ENCODE data around the gene CYFIP2. TPM values are rescaled to one million over a fixed set of nuclear protein-coding genes. Genes with fewer than 3 reads are reported as not detected.

CYFIP2 gene
- total and polyA plus RNA-seq, 2 experiments from 2014 or later, result 24.8 to 30.2 TPM

DNA sequence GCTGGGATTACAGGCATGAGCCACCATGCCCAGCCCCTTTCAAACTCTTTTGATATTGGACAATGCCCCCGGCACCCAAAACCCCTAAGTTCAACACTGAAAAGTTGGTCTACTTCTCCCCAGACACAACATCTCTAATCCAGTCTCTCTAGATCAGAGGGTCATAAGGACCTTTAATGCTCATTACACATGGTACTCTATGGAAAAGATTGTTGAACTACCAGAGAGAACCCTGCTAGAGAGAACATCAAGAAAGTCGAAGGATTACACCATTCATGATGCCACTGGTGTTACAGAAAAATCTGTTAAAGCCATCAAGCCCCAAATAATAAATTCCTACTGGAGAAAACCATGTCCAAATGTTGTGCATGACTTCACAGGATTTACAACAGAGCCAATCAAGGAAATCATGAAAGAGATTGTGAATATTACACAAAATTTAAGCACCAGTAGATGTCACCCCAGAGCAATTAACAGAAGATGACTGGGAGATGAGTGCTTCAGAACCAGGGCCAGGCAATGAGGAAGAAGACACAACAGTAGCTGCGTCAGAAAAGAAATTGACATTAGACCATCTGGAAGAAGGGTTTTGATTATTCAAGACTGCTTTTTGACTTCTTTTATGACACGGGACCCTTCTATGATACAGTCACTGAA is 165.7 kb downstream of the CYFIP2 start:
- Histone ChIP-seq H3K9me2 (replicated peaks; ENCODE audit: insufficient read depth) (no peaks in the 10 kb centered on the region), H3K36me3 (replicated peaks; ENCODE audit: insufficient read depth, low read depth) (no peaks in the 10 kb centered on the region), H3K4me1 (ENCODE audit: insufficient read depth) (no peaks in the 10 kb centered on the region), H3K4me2 (no peak overlapping the region), H4K20me1 (ENCODE audit: insufficient read depth, poor library complexity, severe bottlenecking) (no peaks in the 10 kb centered on the region), H3K27ac (no peak overlapping the region), H2AFZ (no peak overlapping the region), H3K9me3 (ENCODE audit: low read depth) (no peaks in the 10 kb centered on the region), H3K4me3 (no peak overlapping the region), H3K79me2 (no peaks in the 10 kb centered on the region), H3K27me3 (no peaks in the 10 kb centered on the region)
- DNase-seq (ENCODE audit: low spot score), result peak; percentile 68
- WGBS (ENCODE audit: low lambda C conversion rate, missing lambda C conversion rate), result 48% methylated on average over 4 of the region's 4 CpGs
- TF ChIP-seq CTCF (IDR thresholded peaks at IDR 0.05; ENCODE audit: poor library complexity), result peak; percentile 59
- no peak for TF ChIP-seq EZH2phosphoT487 (IDR thresholded peaks at IDR 0.05; ENCODE audit: low read depth, severe bottlenecking, unreplicated experiment)

DNA sequence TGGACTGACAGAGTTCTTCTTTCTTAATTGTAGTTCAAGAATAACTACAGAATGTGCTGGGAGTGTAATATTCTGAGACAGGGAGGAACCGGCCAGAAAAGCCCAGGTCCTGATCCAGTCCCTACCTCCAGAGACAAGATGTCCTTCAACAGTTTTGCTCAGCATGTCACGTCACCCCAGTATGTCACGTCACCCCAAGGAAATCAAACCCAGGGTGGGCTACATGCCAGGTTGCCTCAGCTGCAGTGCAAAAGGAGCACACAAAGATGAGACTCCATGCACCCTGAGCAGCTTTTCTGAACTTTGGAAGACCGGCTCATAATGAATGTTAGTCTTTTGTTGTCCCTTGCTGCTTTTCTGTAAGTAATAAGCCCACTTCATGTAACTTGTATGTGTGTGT is 168.2 kb downstream of the CYFIP2 start:
- Histone ChIP-seq H3K9me3 (ENCODE audit: low read depth) (no peaks in the 10 kb centered on the region), H3K4me1 (ENCODE audit: insufficient read depth) (no peaks in the 10 kb centered on the region), H4K20me1 (ENCODE audit: insufficient read depth, poor library complexity, severe bottlenecking) (no peaks in the 10 kb centered on the region), H3K36me3 (replicated peaks; ENCODE audit: insufficient read depth, low read depth) (no peaks in the 10 kb centered on the region), H3K4me3 (no peak overlapping the region), H3K4me2 (no peak overlapping the region), H3K9me2 (replicated peaks; ENCODE audit: insufficient read depth) (no peaks in the 10 kb centered on the region), H2AFZ (no peak overlapping the region), H3K27me3 (no peaks in the 10 kb centered on the region), H3K27ac (no peak overlapping the region), H3K79me2 (no peaks in the 10 kb centered on the region)
- no peak for DNase-seq (ENCODE audit: low spot score)
- TF ChIP-seq EZH2 (IDR thresholded peaks at IDR 0.05; ENCODE audit: borderline replicate concordance) (no peak), EZH2phosphoT487 (IDR thresholded peaks at IDR 0.05; ENCODE audit: low read depth, severe bottlenecking, unreplicated experiment) (no peak), CTCF (IDR thresholded peaks at IDR 0.05; ENCODE audit: poor library complexity) (no peak)
- WGBS (ENCODE audit: low lambda C conversion rate, missing lambda C conversion rate), result 93% methylated on average over 4 of the region's 4 CpGs

DNA sequence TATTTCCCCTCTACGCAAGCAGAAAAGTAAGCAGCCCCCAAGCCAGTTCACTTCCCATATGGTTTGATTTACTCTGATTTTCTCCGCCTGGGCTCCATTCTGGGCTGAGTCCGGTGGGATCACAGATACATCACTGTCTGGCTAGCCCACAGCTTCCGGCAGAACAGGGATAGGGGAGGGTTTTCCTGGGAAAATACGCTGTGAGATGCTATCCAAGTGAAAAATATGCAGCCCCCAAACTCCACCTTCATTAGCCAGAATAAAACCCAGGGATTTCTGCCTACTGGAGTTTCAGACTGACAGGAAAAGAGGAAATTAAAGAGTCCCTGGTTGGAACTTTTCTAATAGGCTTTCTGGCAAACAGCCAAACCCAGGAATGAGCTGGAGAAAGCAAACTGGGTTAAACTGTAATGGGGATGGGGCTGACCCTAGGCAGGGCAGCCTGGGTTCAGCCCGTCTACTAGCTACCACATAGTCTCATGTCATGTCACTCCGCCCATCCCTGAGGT is 177.2 kb downstream of the CYFIP2 start:
- no peaks in the 10 kb centered on the region for H3K27me3 ChIP-seq
- no peaks in the 10 kb centered on the region for H3K9me2 ChIP-seq (replicated peaks; ENCODE audit: insufficient read depth)
- H3K4me1 ChIP-seq (ENCODE audit: insufficient read depth), result no peaks in the 10 kb centered on the region
- no peaks in the 10 kb centered on the region for H4K20me1 ChIP-seq (ENCODE audit: insufficient read depth, poor library complexity, severe bottlenecking)
- no peak overlapping the region for H2AFZ ChIP-seq
- peak overlapping the region; percentile 53 for H3K4me2 ChIP-seq
- DNase-seq (ENCODE audit: low spot score), result no peak
- H3K4me3 ChIP-seq, result no peak overlapping the region
- H3K79me2 ChIP-seq, result no peaks in the 10 kb centered on the region
- no peaks in the 10 kb centered on the region for H3K9me3 ChIP-seq (ENCODE audit: low read depth)
- H3K36me3 ChIP-seq (replicated peaks; ENCODE audit: insufficient read depth, low read depth), result no peaks in the 10 kb centered on the region
- TF ChIP-seq EZH2phosphoT487 (IDR thresholded peaks at IDR 0.05; ENCODE audit: low read depth, severe bottlenecking, unreplicated experiment), result no peak
- TF ChIP-seq EZH2 (IDR thresholded peaks at IDR 0.05; ENCODE audit: borderline replicate concordance), result no peak
- no peak for TF ChIP-seq CTCF (IDR thresholded peaks at IDR 0.05; ENCODE audit: poor library complexity)
- WGBS (ENCODE audit: low lambda C conversion rate, missing lambda C conversion rate), result 52% methylated on average over 7 of the region's 7 CpGs
- H3K27ac ChIP-seq, result peak overlapping the region; percentile 19
